Inferior parietal cortex (tissue), 1 donor: ENCODE data around the gene CCDC80.

ENCODE experiments used
- DNase-seq: peaks from one replicate; pipeline ENCODE4 v3.0.0-alpha.2; 2016; ENCODE audit errors: extremely low spot score

Gene CCDC80

DNA sequence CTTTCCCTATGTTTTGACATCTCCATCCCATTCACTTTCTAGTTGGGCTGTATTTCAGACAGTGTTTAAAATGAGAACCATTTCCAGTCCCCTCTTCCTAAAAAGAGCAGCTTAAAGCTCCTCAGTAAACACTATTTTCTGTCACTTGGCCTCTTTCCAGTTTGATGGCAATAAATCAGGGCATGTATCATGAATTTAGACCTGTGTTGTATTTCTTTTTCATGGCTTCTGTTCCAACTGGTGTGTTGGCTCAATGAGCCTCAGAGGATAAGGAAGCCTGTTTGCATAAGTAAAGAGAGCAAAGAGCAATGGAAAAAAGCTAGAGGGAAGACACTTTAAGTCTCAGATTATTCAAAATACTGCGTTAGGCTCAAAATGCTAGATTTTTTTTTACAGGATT, 7.2 kb downstream of the CCDC80 start:
- no peak for DNase-seq

DNA sequence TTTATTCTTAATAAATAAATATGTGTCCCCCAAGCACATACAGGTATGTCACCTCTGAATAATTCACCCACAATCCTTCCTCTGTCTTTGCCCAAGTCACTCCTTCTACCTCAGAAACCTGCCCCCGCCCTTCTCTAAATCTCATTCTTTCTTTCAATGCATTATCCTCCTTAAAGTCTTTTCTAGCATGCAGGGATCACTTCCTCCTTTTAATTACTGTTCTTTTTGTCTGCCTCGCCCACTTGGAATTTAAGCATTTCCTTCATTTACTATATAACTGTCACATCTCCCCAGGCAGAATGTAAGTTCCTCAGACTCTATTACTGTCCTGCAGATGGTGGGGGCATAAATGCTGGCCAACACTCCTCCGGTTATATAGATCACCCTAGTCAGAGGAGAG, 7.8 kb downstream of the CCDC80 start:
- no peak for DNase-seq

DNA sequence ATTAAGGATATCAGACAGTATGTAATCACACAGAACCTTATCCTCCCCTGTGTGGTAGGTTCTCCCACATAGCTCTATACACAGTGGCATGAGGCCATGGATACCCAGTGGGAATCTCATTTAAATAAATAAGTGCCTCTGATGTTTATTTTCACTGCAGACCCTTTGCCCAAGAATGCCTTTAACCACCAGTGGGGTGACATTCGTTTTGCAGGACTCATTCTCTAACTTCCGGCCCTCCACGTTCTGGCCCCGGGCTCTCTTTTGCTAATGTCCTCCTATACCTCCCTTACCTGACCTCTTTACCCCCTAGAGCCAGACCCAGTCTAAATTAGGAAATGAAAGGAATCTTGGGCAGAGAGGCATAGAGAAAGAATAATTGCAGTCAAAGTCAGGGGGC, 8.3 kb downstream of the CCDC80 start:
- no peak for DNase-seq

DNA sequence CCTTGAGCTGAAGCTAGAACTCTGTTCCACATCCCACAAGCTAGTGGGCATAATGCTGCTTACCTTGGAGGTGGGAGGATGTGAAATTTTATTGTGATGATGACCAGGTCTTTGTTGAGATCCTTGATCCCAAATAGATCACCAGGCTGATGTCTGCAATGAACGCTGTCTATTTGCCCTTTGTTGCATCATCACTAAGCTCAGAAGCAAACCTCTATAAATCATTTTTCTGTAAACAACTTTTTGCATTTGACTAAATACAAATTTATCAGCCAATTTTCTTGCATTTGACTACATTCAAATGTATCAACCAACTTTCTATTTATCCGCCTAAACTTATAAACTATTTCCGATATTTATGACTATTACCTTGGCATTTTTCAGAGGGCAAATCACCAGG, 9.7 kb downstream of the CCDC80 start:
- no peak for DNase-seq

DNA sequence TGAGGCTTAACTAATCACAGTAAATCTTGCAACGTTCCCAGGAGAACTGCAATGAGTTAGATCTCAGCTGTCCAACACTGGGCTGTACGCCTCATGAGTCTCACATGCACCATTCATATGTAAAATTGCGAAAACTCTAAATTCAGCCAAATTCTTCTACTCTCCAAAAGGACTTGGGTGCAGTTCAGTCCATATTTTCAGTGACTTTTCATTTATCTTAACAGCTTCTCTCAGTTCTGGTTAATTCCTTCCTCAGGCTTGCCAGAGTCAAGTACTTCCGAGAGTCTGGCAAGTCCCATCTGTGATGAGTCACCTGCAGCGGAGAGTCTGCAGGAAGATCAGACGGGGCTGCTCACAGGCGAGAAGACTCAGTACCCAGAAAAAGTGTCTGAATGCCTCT, 11.5 kb downstream of the CCDC80 start:
- DNase-seq: no peak

DNA sequence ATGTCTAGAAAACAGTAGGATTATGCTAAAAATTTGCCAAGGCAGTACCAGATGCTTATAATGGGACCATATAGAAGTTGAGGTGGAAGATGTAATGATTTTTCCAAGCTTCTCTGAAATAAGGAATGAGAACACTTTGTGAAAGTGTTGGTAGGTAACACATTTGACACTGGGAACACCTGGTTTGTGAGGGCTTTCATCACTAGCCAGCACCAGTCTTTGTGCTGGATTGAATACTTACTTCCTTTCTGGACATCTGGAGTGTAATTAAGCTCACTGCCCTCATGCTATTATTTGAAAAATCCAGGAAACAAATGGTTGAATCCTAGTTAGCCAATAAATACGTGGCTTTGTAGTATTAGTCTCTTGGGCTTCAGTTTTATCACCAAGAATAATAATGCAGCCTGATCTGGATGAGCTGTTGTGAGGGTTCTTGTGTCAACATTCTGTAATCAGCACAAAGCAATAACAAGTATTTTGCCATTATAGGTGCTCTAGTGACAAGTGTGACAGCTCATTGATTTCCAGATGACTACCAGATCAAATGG, 12.9 kb downstream of the CCDC80 start:
- DNase-seq: no peak

DNA sequence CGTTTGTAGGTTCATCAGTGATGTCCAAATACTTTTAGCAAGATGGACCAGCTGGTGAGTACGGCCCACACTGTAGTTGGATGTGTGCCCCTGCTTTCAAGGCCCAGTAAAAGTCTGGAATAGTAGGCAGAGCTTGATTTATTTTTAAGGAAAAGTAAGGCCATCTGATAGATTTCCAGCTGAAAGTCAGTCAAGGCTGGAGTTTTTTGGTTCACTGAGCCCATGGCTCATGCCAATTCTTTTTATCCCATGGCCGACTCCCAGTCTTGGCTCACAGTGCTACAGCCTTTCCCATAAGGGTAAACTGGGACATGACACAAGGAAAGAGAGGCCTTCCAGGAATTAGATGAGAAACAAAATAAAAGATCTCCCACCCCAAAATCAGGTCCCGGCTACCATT, 13.5 kb downstream of the CCDC80 start:
- no peak for DNase-seq

DNA sequence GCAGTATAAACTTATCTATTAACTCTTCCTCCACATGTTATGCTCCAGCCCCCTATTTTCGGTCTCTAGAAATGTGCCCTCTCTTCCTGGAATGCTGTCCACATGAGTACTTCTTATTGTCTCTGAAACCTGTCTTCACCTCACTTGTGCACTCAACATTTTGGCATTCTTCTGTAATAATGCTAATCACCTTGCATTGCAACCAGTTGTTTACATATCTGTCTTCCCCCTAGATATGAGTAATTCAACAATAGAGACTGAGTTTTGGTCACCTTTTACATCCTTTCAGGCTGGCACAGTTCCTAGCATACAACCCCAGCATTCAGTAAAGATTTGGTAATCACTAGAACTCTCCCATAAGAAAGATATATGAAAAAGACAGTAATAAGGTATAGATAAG, 17.2 kb downstream of the CCDC80 start:
- no peak for DNase-seq

DNA sequence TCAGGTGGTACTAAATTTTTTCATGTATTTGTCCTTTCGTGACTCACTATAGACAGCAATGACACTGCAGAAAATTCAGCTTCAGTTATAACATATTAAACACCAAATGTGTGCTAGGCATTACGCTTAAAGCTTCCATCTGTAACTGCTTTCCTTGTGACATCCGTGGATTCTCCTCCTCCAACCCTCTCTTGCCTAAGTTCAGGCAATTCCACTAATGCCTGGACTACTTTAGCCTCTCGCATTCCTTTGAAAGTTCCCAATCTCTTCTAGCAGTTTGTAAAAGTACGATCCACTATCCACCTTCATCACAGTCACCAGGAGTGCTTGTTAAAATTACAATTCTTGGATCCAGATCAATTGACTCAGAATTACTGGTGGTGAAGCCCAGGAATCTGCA, 17.7 kb downstream of the CCDC80 start:
- DNase-seq: no peak

DNA sequence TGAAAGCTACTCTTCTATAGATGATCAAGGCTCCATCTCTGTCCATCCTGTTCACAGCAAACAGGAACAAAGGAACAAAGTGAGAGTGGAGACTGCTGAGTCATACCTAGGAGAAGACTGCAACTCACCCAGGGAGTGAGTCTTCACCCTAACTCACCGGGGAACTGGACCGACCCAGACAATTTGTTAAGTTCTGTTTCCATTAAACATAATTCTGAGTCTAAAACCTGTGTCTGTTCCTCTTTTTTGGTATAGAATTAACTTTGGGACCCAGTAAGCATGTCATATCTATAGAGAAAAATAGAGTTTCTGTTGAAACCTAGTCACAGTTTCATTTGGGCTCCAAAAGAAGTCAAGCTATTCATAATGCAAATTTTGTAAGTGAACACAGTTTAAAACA, 21.6 kb downstream of the CCDC80 start:
- no peak for DNase-seq

DNA sequence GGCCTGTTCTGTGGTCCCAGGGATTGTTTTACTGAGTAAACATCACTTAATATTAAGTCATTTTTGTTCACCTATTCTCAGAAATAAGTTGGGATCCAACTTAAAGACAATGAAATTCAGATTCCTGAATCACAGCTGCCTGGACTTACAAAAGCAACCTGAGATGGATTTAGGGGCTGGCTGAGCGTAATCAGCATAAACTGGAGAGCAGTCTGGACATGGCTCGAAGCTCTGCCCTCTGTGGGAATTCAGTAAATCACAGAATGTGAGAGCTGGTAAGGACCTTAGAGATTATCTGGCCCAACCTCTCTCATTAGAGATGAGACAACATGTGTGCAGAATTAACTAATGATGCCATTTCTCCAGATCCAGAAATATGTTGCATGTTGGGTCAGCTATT, 23.7 kb downstream of the CCDC80 start:
- no peak for DNase-seq

DNA sequence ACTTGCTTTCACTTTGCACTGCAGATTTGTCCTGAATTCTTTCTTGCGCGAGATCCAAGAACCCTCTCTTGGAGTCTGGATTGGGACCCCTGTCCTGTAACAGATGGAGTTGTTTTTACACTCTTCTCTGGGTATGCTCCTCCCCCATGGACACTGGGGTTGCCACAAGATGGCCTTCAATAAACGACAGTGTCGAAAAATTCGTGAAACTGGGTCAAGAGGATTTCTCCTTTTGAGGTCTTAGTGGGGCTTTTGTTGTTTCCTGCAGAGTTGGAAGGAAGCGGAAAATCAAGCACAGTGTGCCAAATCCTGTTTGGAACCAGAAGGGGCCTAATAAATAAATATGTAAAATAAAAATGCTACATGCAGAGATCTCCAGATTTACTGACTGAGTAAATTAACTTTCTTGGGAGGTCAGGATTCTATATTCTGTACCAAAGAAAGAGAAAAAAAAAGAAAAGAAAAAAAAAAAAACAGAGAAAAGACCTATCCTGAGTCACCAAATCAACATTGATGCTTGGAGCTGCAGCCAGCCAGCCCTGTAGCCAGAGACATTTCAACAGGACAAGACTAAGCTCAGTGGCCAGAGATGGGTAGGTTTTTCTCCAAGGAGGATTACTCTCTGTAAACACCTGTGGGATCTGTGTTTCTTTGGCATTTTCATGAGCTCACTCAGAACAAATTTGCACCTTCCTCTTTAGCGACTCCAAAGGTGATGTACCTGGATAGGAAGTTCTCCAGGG, 24.8 kb downstream of the CCDC80 start:
- no peak for DNase-seq

DNA sequence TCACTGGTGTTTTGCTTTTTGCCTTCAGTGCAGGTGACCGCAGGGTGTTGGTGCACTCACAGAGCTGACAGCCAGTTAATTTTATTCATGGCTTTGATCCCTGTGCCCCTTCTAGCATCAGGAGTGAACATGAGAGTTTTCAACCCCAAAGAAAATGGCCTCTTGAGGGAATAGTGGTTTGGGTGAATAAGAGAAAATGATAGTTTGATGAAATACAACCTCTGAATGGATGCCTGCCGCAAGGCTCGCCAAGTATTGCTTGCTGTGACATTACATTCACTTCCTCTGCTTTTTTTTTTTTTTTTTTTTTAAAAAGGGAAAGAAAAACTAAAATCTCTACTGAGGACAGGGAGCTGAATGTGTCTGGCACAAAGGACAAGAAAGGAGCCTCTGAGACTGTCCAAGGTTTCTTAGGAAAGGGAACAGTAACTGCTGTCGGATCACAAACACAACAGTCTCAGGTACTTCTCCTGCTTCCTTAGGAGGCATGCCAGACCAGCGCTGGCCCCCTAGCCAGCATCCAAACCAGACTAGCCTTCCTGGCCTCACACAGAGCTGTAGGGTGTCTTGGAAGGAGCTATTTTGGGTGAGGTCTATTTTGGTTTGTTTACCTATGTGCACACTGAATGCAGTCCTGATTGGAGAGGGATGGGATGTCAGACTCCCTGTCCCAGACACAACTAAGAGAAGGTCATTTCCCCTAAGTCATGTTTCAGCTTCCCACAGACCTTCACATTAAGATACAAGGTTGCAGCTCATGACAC, 29.0 kb downstream of the CCDC80 start:
- DNase-seq: no peak

DNA sequence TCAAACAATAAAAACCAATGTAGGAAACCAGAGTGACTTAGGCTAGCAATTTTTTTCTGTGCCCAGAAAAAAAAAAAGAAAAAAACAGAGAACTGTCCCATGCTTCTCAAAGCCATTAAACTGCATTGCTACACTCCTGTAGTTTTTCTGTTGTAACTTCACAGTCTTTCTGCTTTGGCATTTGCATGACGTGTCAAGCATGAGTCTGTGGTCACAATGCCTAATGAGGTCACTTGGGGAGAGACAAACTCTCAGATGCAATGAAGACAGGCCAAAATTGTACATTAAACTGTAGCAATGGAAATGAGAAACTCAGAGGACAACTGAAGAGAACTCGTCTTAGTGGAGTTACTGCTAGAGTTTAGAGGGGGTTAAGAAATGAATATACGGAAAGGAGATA, 30.8 kb downstream of the CCDC80 start:
- no peak for DNase-seq

DNA sequence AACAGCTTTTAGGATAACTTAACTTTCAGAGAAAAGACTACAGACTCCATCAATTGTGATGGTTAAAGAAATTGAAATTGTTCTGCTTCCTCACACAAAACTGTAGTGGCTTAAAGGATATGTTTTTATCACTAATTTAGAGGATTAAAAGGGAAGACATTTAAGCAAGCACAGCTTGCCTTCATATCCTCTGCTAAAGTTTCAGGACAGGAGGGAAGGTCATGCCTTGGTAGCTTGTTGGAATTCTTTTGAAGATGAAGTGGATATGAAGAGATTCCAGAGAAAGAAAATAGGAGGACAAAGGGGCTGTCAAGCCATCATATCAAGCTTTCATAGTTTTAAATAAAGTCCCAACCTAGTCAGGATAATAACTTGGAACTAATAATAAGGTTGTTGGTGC, 33.1 kb downstream of the CCDC80 start:
- no peak for DNase-seq

DNA sequence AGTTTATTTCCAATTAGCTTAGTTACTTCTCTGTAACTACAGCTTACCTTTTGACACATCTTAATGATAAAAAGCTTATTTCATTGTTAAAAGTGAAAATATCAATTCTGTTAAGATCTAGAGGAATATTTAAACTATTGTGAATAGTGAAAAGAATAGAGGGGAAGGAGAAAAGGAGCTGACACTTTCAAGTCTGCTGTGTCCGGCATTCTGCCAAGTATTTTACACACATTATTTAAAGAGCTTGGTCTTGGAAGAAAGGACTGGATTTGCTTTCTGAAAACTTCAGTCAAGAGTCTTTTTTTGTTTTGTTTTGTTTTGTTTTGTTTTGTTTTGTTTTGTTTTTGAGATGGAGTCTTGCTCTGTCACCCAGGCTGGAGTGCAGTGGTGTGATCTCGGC, 34.8 kb downstream of the CCDC80 start:
- no peak for DNase-seq

DNA sequence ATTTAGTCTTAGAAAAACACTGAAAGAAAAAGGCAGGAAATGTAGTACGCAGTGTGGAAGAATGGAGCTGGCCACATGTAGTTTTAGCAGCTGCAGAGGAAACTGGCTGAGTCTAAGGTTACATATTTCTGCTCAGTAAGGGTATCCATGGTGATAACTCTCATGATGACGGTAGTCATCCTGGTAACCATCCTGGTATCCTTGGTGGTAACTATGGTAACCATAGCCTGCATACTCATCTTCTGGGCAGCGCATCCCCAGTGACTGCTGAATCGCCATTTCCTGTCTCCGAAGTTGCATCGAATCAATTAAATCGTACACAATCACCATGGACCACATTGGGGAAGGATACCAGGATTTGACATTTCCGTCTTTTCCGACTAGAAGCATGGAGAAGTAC, 35.7 kb downstream of the CCDC80 start:
- DNase-seq: peak; percentile 63

DNA sequence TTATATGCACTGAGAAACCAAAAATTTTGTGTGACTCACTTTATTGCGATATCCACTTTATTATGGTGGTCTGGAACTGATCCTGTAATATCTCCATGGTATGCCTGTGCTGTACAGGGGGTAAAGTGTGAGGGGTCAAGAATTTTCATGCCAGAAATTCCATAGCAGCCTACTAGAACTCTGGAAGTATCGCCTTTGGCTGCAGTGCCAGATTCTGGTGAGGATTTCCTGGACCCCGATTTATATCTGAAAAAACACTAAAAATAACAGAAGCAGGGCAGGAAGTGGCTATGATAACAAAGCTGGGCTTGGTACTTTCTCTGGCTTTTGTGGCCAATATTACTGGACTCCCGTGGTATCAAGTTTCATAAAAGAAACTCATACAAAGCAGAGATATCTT, 36.4 kb downstream of the CCDC80 start:
- no peak for DNase-seq

DNA sequence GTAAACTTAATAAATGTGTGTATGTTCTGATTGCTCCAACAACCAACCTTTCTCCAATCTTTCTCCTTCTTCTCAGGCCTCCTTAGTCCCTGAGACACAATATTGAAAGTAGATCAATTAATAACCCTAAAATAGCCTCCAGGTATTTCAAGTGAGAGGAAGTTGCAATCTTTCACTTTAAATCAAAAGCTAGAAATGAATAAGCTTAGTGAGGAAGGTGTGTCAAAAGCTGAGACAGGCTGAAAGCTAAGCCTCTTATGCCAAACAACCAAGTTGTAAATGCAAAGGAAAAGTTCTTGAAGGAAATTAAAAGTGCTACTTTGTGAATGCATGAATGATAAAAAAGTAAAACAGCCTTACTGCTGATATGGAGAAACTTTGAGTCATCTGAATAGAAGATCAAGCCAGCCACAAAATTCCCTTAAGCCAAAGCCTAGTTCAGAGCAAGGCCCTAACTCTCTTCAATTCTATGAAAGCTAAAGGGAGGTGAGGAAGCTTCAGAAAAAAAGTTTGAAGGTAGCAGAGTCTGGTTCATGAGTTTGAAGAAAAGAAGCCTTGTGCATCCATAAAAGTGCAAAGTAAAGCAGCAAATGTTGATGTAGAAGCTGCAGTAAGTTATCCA, 38.6 kb downstream of the CCDC80 start:
- DNase-seq: no peak

DNA sequence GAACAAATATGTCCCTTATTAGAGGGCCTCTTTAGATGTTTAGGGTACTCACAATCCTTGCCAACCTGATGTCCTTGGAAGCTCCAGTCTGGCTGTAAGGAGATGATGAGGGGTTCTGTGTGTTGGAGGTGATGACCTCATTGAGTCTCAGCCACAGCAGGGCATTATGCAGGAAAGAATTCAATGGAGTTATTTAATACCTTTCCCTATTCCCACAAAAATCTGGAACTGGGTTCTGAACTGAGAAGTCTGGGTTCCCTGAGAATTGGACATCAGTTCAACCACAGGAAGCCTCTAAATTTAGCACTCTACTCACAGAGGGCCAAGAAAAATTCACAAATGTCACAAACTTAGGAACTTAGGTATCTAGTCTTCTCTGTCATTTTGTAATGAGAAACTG, 42.2 kb downstream of the CCDC80 start:
- no peak for DNase-seq

DNA sequence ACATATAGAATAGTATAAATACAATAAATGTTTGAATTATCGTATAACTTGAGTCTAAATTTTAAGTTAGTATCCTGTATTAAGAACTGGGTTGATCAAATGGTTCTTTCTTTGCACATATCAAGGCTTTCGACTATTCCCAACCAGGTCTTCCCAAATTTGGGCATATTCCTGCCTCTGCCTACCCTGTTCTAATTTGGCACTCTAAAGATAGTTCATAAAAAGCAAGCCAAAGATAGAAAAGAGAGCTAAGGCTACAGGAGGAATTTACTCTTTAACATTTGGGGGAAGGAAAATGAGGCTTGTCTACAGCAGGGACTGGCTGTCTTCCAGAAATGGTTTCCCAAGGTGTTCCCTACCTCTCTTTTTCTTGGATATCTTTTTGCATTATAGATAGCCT, 43.0 kb downstream of the CCDC80 start:
- DNase-seq: no peak

DNA sequence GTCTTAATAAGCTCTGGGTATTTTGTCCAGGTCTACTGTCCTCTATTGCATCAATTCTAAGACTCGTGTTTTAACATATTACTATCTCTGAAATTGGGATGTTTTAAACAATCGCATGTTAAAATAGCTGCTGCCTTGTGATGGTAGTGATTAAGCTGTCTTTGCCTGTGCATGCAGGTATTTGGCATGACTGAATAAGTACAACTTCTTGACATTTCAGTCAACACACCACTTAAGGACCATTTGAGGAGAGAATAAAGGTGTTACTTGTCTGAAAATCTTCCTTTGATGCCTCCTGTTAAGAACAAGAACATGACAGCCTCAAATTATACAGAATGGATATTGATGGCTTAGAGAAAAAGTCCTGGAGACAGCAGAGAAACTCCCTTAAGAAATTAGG, 46.1 kb downstream of the CCDC80 start:
- no peak for DNase-seq

DNA sequence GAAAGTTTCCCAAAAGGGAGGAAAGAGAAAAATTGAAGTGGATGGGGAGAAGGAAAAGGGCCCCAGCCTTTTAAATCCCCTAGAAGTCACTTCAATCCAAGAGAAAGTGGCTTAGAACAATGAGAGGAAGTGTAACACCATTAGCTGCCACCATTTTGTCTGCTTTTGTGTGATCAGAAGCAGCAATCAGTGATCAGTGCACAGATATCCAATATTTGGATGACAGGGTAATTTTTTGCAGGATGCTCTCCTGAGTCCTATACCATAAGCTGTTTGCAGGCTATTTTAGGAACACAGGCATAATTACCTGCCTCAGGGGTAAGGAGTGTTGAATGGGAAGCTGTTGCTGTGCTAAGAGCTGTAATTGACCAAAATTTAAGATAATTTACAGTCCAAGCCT, 47.7 kb downstream of the CCDC80 start:
- no peak for DNase-seq
